Kidney epithelial cell (primary cell): ENCODE results near the gene MYO16. TPM values are rescaled to one million over a fixed set of nuclear protein-coding genes. Genes with fewer than 3 reads are reported as not detected.

Experiments
- DNase-seq: peaks from one replicate; pipeline ENCODE4 v3.0.0-alpha.2; 2010; ENCODE audit warnings: low read depth
- H3K27me3 ChIP-seq: 2 replicates; pipeline ENCODE4 v1.6.0; 2011; ENCODE audit warnings: low read length; ENCODE audit not compliant: control insufficient read depth, insufficient read depth
- H3K36me3 ChIP-seq: 2 replicates; pipeline ENCODE4 v1.5.1; 2011; ENCODE audit warnings: low read length; ENCODE audit not compliant: control insufficient read depth, insufficient read depth
- H3K4me3 ChIP-seq: 2 replicates; pipeline ENCODE4 v1.5.1; 2011; ENCODE audit warnings: low read depth, mild to moderate bottlenecking, control low read depth, low read length
- total RNA-seq: library from RNA; depleted of rRNA; stranded (reverse); fragments of >200 nt; gene quantifications from 2 replicates; pipeline ENCODE4 v1.2.3, GENCODE V29; 2015
- TF ChIP-seq, protein P1 (sequence below): IDR thresholded peaks from 2 replicates; pipeline ENCODE4 v1.5.1; 2011; ENCODE audit warnings: mild to moderate bottlenecking, moderate library complexity, low read length, control low read depth, inconsistent platforms; ENCODE audit not compliant: insufficient read depth, poor library complexity, severe bottlenecking

The MYO16 gene
- total RNA-seq, 1 donor from 2014 or later = 0.38 TPM

DNA sequence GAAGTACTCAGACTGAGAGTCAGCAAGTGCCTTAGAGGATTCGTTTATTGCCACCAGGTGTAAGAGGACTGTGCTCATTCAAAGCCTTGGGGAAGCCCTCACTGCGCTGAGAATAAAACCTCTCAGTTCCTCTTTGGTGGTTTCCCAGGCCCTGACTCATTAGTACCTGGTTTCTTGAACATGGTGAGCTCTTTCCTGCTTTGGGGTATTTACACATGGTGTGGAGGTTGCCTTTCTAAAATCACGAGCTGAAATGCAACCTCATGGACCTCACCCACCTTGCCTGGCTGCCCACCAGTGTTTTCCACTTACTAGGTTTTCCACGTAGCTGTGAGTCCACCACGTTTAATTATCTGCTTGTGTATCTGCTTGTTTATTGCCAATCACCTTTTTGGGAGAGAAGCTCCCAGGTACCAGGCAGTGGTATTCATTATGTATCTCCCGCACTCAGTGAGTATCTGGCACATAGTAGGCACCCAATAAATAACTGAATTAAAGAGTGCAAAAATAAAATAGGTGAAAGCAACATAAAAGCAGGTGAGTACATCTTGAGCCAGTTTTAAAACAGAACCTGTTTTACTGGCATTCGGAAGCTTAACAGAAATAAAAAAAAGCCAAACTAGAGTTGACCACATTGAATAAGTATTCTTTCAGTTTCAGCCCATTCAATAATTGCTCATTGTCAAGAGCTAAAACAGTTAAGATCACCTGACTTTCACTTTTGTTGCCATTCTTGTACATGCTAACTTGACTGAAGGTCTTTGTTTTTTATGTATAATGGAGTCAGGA, 533.0 kb downstream of the MYO16 start:
- Histone ChIP-seq H3K36me3 (no peaks in the 10 kb centered on the region), H3K27me3 (no peaks in the 10 kb centered on the region), H3K4me3 (no peak overlapping the region)
- TF ChIP-seq, protein P1, sequence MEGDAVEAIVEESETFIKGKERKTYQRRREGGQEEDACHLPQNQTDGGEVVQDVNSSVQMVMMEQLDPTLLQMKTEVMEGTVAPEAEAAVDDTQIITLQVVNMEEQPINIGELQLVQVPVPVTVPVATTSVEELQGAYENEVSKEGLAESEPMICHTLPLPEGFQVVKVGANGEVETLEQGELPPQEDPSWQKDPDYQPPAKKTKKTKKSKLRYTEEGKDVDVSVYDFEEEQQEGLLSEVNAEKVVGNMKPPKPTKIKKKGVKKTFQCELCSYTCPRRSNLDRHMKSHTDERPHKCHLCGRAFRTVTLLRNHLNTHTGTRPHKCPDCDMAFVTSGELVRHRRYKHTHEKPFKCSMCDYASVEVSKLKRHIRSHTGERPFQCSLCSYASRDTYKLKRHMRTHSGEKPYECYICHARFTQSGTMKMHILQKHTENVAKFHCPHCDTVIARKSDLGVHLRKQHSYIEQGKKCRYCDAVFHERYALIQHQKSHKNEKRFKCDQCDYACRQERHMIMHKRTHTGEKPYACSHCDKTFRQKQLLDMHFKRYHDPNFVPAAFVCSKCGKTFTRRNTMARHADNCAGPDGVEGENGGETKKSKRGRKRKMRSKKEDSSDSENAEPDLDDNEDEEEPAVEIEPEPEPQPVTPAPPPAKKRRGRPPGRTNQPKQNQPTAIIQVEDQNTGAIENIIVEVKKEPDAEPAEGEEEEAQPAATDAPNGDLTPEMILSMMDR = no peak
- no peak for DNase-seq

DNA sequence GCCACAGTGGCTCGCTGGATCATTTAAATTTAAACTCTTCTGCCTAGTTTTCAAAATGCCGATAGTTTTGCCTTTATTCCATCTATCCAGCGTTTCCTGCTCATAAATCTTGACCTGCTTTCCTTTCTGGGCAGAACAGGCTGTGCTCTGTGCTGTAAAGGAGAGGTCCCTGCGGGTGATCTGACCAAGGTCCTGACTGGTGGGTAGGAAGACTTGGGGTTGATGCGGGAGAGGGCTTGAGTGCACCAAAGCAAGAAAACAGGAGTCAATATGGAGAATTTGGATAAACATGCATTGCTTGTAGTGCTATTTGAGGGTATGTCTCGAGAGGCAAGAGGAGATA, 533.6 kb downstream of the MYO16 start:
- Histone ChIP-seq H3K27me3 (no peaks in the 10 kb centered on the region), H3K36me3 (no peaks in the 10 kb centered on the region), H3K4me3 (no peak overlapping the region)
- TF ChIP-seq, protein P1 = no peak
- DNase-seq = no peak

DNA sequence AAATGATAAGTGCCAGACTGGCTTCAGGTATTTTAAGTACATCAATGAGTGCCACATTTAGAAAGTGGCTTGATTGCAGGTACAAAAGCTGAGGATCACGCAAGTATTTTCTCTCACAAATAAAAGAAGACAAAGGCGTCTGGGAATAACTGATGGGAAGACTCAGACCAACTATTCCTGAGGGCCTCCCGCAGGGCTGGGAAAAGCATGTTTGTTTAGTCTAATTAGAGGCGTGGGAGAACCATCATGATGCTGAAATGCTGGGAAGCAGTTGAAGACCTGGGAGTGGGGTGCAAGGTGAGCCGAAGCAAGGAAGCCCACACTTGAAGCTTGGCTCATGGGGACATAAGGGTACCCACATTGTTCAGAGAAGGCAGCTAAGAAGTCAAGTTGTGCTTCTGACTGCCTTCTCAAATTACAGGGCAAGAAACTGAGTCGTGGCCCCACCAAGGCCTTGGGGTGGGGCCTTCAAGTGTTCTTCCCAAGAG, 536.0 kb downstream of the MYO16 start:
- no peak for DNase-seq
- H3K27me3 ChIP-seq = no peaks in the 10 kb centered on the region
- TF ChIP-seq, protein P1 = no peak
- no peaks in the 10 kb centered on the region for H3K36me3 ChIP-seq
- H3K4me3 ChIP-seq = no peak overlapping the region

DNA sequence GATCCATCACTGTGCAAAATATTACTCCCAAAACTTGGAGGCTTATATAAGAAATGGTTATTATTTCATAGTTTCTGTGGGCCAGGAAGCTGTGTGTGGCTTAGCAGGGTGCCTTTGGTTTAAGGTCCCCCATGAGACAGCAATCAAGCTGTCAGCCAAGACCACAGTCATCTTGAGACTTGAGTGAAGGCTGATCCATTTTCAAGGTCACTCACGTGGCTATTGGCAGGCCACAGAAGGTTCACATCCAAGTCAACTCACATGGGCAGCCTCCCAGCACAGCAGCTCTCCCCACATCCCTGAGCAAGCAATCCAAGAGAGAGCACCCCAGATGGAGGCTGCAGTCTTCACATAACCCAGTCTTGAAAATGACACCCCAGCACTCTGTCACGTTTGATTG, 537.4 kb downstream of the MYO16 start:
- Histone ChIP-seq H3K36me3 (no peaks in the 10 kb centered on the region), H3K4me3 (no peak overlapping the region), H3K27me3 (no peaks in the 10 kb centered on the region)
- TF ChIP-seq, protein P1 = no peak
- DNase-seq = no peak

GRCh38 chr13:109172136-109172535, 542.7 kb downstream of the MYO16 start:
- Histone ChIP-seq H3K36me3 (no peaks in the 10 kb centered on the region), H3K4me3 (no peak overlapping the region), H3K27me3 (no peaks in the 10 kb centered on the region)
- TF ChIP-seq, protein P1 = no peak
- no peak for DNase-seq

DNA sequence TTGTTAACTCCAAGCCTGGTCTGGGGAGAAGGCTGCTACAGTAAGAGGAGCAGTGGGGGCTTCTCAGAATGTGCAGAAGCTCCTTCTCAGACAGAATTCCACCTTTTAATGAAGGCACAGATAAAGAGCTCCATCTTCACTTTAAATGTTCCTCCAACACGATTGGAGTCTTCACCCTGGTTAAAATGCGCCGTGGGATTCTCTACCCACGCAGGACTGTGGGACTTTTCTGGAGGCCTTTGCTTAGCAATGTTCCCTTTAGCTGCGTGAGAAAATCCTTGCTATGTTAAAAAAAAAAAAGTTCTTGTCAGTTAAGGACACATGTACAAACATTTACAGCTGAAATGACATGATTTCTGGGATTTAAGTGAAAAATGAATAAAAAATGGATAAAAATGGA, 546.3 kb downstream of the MYO16 start:
- no peaks in the 10 kb centered on the region for H3K27me3 ChIP-seq
- TF ChIP-seq, protein P1 = no peak

More for the DNA sequence above, 546.3 kb downstream of the MYO16 start:
- no peak for DNase-seq
- Histone ChIP-seq H3K36me3 (no peaks in the 10 kb centered on the region), H3K4me3 (no peak overlapping the region)
